ENCODE measurements around the gene PDCD11.
"Not testable (repeated sequence)": the region's sequence is repeated elsewhere in the genome, so short reads cannot be mapped to it uniquely, and the experiment has no call there.

The PDCD11 gene

GRCh38 chr10:103478671-103479070 is 82.2 kb downstream of the PDCD11 start:
- DNase-seq, result no peak

GRCh38 chr10:103479135-103479534 is 82.7 kb downstream of the PDCD11 start, which contains the start of gene CALHM3:
CALHM3 (minus strand) TSS chr10:103479240; CDS start chr10:103479032, 208 bp downstream.
- no peak for DNase-seq

- no peak for DNase-seq
Observed at GRCh38 chr10:103480521-103480920, 84.1 kb downstream of the PDCD11 start.

GRCh38 chr10:103481974-103482531 is 85.6 kb downstream of the PDCD11 start:
- peak; percentile 64 for DNase-seq

- DNase-seq, result not testable (repeated sequence)
Observed at GRCh38 chr10:103486635-103487409, 90.4 kb downstream of the PDCD11 start.

GRCh38 chr10:103487410-103487708 is 90.9 kb downstream of the PDCD11 start:
- no peak for DNase-seq

GRCh38 chr10:103490986-103491314 is 94.5 kb downstream of the PDCD11 start:
- no peak for DNase-seq

GRCh38 chr10:103491729-103492364 is 95.4 kb downstream of the PDCD11 start:
- DNase-seq, result peak; percentile 98

GRCh38 chr10:103492655-103493261 is 96.3 kb downstream of the PDCD11 start:
- no peak for DNase-seq

- DNase-seq, result no peak
Observed at GRCh38 chr10:103493362-103493915, 97.0 kb downstream of the PDCD11 start, which contains the start of gene NEURL1. NEURL1 (plus strand) TSS chr10:103493705; CDS start chr10:103494388, 683 bp downstream.

- DNase-seq, result no peak
Observed at GRCh38 chr10:103493916-103494877, 97.8 kb downstream of the PDCD11 start.

- DNase-seq, result no peak
Observed at GRCh38 chr10:103495321-103495720, 98.9 kb downstream of the PDCD11 start.
